Glutamatergic neuron (in vitro differentiated cells): ENCODE data around the gene EXOC6B. TPM values are rescaled to one million over a fixed set of nuclear protein-coding genes. Genes with fewer than 3 reads are reported as not detected.

ENCODE experiments used
- DNase-seq: peaks from one replicate; pipeline ENCODE4 v3.0.0; 2022
- H3K27ac Mint-ChIP-seq: one replicate; pipeline ENCODE4 v1.8.0; 2020; ENCODE audit warnings: mild to moderate bottlenecking, mixed read lengths, inconsistent platforms; ENCODE audit not compliant: unreplicated experiment
- H3K27me3 Mint-ChIP-seq: one replicate; pipeline ENCODE4 v1.8.0; 2020; ENCODE audit warnings: mild to moderate bottlenecking, moderate library complexity, mixed read lengths, inconsistent platforms; ENCODE audit not compliant: unreplicated experiment
- H3K36me3 Mint-ChIP-seq: one replicate; pipeline ENCODE4 v1.8.0; 2020; ENCODE audit warnings: mild to moderate bottlenecking, mixed read lengths, inconsistent platforms; ENCODE audit not compliant: unreplicated experiment
- H3K4me1 Mint-ChIP-seq: one replicate; pipeline ENCODE4 v1.8.0; 2020; ENCODE audit warnings: mild to moderate bottlenecking, low read depth, mixed read lengths, inconsistent platforms; ENCODE audit not compliant: unreplicated experiment
- H3K4me3 Mint-ChIP-seq: one replicate; pipeline ENCODE4 v1.8.0; 2020; ENCODE audit warnings: mild to moderate bottlenecking, mixed read lengths, inconsistent platforms; ENCODE audit not compliant: unreplicated experiment
- H3K9me3 Mint-ChIP-seq: one replicate; pipeline ENCODE4 v1.8.0; 2020; ENCODE audit warnings: mild to moderate bottlenecking, moderate library complexity, mixed read lengths, inconsistent platforms; ENCODE audit not compliant: unreplicated experiment
- total RNA-seq: library from RNA; stranded (reverse); fragmentation: NEBNext Ultra II Directional; extraction: Animal tissue kit (Norgen Biotek cat#: 25700); gene quantifications from one replicate; pipeline ENCODE4 v1.2.1, GENCODE V29; 2021; ENCODE audit not compliant: unreplicated experiment
- TF ChIP-seq, protein P1 (sequence below): fragments of 200-600 bp; sonication (generic); IDR thresholded peaks from one replicate; pipeline ENCODE4 v1.5.0; 2021; ENCODE audit not compliant: partially characterized antibody, unreplicated experiment

The EXOC6B gene
- total RNA-seq, 1 donor from 2014 or later, result 34.5 TPM

DNA sequence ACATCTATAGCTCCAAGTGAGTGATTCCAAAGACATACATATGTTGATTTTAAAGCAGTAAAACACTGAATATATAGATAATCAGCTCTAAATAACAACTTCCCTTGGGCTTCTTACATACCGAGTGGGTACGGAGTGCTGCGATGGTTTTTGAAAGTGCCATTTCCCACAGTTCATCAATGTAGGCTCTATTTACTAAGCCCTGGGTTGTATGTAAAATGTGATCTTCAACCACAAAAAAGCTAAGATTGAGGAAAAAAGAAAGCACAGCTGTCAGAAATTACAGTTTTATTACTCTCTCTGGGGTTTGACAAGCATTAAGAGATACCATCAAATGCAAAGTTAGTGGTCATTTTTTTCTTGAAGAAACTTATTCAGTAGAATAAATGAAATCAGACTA, 312.8 kb downstream of the EXOC6B start:
- H3K27me3 Mint-ChIP-seq, result no peaks in the 10 kb centered on the region
- TF ChIP-seq, protein P1, sequence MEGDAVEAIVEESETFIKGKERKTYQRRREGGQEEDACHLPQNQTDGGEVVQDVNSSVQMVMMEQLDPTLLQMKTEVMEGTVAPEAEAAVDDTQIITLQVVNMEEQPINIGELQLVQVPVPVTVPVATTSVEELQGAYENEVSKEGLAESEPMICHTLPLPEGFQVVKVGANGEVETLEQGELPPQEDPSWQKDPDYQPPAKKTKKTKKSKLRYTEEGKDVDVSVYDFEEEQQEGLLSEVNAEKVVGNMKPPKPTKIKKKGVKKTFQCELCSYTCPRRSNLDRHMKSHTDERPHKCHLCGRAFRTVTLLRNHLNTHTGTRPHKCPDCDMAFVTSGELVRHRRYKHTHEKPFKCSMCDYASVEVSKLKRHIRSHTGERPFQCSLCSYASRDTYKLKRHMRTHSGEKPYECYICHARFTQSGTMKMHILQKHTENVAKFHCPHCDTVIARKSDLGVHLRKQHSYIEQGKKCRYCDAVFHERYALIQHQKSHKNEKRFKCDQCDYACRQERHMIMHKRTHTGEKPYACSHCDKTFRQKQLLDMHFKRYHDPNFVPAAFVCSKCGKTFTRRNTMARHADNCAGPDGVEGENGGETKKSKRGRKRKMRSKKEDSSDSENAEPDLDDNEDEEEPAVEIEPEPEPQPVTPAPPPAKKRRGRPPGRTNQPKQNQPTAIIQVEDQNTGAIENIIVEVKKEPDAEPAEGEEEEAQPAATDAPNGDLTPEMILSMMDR, result no peak
- H3K4me3 Mint-ChIP-seq, result no peak overlapping the region
- H3K36me3 Mint-ChIP-seq, result no peaks in the 10 kb centered on the region
- no peak for DNase-seq
- no peaks in the 10 kb centered on the region for H3K9me3 Mint-ChIP-seq
- H3K27ac Mint-ChIP-seq, result no peak overlapping the region
- peaks cover 1% of the 10 kb centered on the region for H3K4me1 Mint-ChIP-seq

DNA sequence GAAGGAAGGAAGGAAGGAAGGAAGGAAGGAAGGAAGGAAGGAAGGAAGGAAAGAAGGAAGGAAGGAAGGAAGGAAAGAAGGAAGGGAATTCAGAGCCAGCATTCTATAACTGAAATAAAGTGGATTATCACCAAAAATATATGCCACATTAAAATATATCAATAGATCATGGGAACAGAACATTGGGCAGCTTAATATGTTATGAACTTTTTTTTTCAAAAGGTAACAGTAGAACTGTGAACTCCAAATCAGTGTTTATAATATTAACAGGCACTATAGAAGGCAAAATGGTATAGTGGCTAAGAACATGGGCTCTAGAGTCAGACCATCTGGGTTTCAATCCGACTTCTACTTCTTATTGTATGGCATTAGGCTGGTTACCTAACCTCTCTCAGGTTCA, 313.5 kb downstream of the EXOC6B start:
- Mint-ChIP-seq H3K4me1 (peaks cover 1% of the 10 kb centered on the region), H3K27me3 (no peaks in the 10 kb centered on the region), H3K36me3 (no peaks in the 10 kb centered on the region), H3K4me3 (no peak overlapping the region), H3K27ac (no peak overlapping the region), H3K9me3 (no peaks in the 10 kb centered on the region)
- no peak for DNase-seq
- TF ChIP-seq, protein P1, result no peak

DNA sequence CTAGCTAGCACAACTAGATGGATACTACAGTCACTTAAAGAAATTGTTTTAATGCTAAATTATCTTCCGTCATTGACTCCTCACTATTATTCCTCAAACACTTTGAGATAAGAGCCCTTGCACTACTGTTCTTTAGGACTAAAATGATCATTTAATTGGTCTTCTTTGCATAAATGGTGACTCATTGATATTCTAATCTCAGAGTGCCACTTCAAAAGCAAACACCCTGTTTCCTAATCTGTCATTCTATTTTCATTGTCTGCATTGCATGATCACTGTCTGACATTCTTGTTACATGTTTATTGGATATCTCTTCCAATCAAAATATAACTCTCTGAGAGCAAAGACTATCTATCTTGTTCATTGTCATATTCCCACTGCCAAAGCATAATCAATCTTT, 313.9 kb downstream of the EXOC6B start:
- DNase-seq, result no peak
- H3K36me3 Mint-ChIP-seq, result no peaks in the 10 kb centered on the region
- H3K27ac Mint-ChIP-seq, result no peak overlapping the region
- TF ChIP-seq, protein P1, result no peak
- no peak overlapping the region for H3K4me3 Mint-ChIP-seq
- no peaks in the 10 kb centered on the region for H3K9me3 Mint-ChIP-seq
- H3K27me3 Mint-ChIP-seq, result no peaks in the 10 kb centered on the region
- peaks cover 1% of the 10 kb centered on the region for H3K4me1 Mint-ChIP-seq

DNA sequence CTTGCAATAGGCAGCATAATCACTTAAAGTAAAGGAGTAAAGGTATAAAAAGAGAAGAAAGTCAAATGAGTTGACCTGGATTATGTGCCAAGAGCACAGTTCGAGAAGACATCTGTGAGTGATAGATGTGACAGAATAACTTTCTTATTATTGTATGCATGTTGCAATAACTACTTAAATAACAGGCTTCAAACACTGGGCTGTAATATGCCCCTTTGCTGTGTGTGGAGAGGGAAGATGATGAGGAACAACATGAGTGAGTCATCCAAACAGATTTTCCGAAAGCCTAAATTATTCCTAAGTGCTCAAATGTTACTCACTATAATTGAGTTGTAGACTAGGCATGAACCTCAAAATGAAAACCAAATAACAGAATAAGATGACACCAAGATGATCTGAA, 328.1 kb downstream of the EXOC6B start:
- Mint-ChIP-seq H3K36me3 (no peaks in the 10 kb centered on the region), H3K4me1 (no peaks in the 10 kb centered on the region), H3K27ac (no peak overlapping the region), H3K4me3 (no peak overlapping the region), H3K9me3 (no peaks in the 10 kb centered on the region), H3K27me3 (no peaks in the 10 kb centered on the region)
- TF ChIP-seq, protein P1, result no peak
- DNase-seq, result no peak

DNA sequence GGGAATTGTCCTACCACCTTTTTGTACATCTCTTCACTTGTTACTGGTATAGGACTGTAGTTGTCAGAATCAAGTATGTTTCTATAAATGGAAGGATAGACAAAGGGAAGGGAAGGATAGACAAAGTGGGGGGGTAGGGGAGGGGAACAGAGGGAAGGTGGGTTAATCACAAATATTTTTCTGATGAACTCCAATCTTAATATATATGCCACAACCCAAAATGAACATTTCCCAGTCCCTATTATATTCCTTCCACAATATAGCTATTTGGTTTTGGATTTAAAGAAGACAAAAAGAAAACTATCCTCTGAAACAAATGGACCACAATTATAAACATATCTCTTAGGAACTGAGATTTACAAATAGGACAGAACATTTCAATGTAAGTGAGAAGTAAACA, 329.4 kb downstream of the EXOC6B start:
- H3K27me3 Mint-ChIP-seq, result no peaks in the 10 kb centered on the region
- no peak for DNase-seq
- no peak overlapping the region for H3K4me3 Mint-ChIP-seq
- TF ChIP-seq, protein P1, result no peak
- H3K36me3 Mint-ChIP-seq, result no peaks in the 10 kb centered on the region
- H3K27ac Mint-ChIP-seq, result no peak overlapping the region
- H3K9me3 Mint-ChIP-seq, result no peaks in the 10 kb centered on the region
- H3K4me1 Mint-ChIP-seq, result peaks cover 8% of the 10 kb centered on the region
